GM12878 (cell line): Measurements from ENCODE around the gene AKT1S1. TPM values are rescaled to one million over a fixed set of nuclear protein-coding genes. Genes with fewer than 3 reads are reported as not detected.

ENCODE experiments used
- ATAC-seq: fragments of 200-7000 bp; cut with Tn5 transposase; 3 replicates; pipeline ENCODE4 v1.9.1; 2020; ENCODE audit warnings: mild to moderate bottlenecking, moderate library complexity
- BruUV-seq: library from RNA; stranded (reverse); fragments of 400-500 nt; replicated peaks from 2 replicates; lab custom pipeline; 2021; lab: Mats Ljungman, UMichigan
- CTCF ChIA-PET: fragments of 300-600 bp; sonication (Branson Sonifier 250); formaldehyde crosslinking; extraction: SDS; loops from one replicate; lab custom pipeline; 2021; ENCODE audit warnings: inconsistent platforms; lab: Yijun Ruan, JAX
- POLR2A ChIA-PET: fragments of 350-600 bp; formaldehyde crosslinking; extraction: SDS; loops from one replicate; lab custom pipeline; 2021; ENCODE audit warnings: inconsistent platforms; lab: Charles Lee
- RAD21 ChIA-PET: fragments of 300-600 bp; sonication (Branson Sonifier 250); formaldehyde crosslinking; loops from one replicate; lab custom pipeline; 2023; ENCODE audit warnings: antibody characterized with exemption; ENCODE audit not compliant: unreplicated experiment; lab: Charles Lee
- SMC1A ChIA-PET: fragments of 300-600 bp; sonication (Branson Sonifier 250); formaldehyde crosslinking; loops from one replicate; lab custom pipeline; 2023; ENCODE audit not compliant: unreplicated experiment, uncharacterized antibody; lab: Charles Lee
- DNase-seq: peaks from one replicate; pipeline ENCODE4 v3.0.0-alpha.2; 2011; ENCODE audit warnings: low read depth, low spot score
- FAIRE-seq: peaks from 3 replicates; lab custom pipeline; 2011; peaks lifted over from hg19 to GRCh38; lab: Jason Lieb, UNC
- H2AFZ ChIP-seq: 2 replicates; pipeline ENCODE4 v1.6.0; 2011; ENCODE audit warnings: low read depth, low read length, control low read depth; ENCODE audit not compliant: control insufficient read depth
- H3K27ac ChIP-seq: 2 replicates; pipeline ENCODE4 v1.5.1; 2011; ENCODE audit warnings: control low read depth; ENCODE audit not compliant: control insufficient read depth, insufficient read depth
- H3K27me3 ChIP-seq, 2 experiments: replicated peaks in 1 of 2; 2 replicates each; pipeline versions ENCODE4 v1.6.0 to v1.6.1; 2011; ENCODE audit warnings: low read length in 1 of 2; ENCODE audit not compliant: control insufficient read depth in 2 of 2, insufficient read depth in 2 of 2
- H3K36me3 ChIP-seq, 2 experiments: 2 replicates each; pipeline ENCODE4 v1.5.1; 2011; ENCODE audit warnings: low read length in 1 of 2; ENCODE audit not compliant: control insufficient read depth in 2 of 2, insufficient read depth in 2 of 2
- H3K4me1 ChIP-seq: 2 replicates; pipeline ENCODE4 v1.6.1; 2011; ENCODE audit warnings: mild to moderate bottlenecking, low read length, moderate library complexity, mixed read lengths; ENCODE audit not compliant: control insufficient read depth, insufficient read depth
- H3K4me2 ChIP-seq: 2 replicates; pipeline ENCODE4 v1.6.0; 2011; ENCODE audit warnings: control low read depth; ENCODE audit not compliant: control insufficient read depth, insufficient read depth
- H3K4me3 ChIP-seq: fragments of 200-600 bp; sonication (generic); 2 replicates; pipeline ENCODE4 v1.5.1; 2016
- H3K79me2 ChIP-seq: 2 replicates; pipeline ENCODE4 v1.6.0; 2011; ENCODE audit warnings: low read length; ENCODE audit not compliant: control insufficient read depth, insufficient read depth
- H3K9ac ChIP-seq: 2 replicates; pipeline ENCODE4 v1.8.0; 2011; ENCODE audit warnings: low read length, control low read depth, mixed read lengths; ENCODE audit not compliant: control insufficient read depth, insufficient read depth
- H3K9me3 ChIP-seq: replicated peaks from 3 replicates; pipeline ENCODE4 v1.5.1; 2011; ENCODE audit warnings: mild to moderate bottlenecking, low read length; ENCODE audit not compliant: control insufficient read depth, insufficient read depth
- H4K20me1 ChIP-seq: 2 replicates; pipeline ENCODE4 v1.6.0; 2011; ENCODE audit not compliant: control insufficient read depth, insufficient read depth
- CEBPB ChIP-seq, 2 experiments: fragments of 150-350 bp in 1 of 2; IDR thresholded peaks; 2 replicates each; pipeline ENCODE4 v1.6.1; 2012 to 2014; ENCODE audit warnings: low read depth in 2 of 2, low read length in 2 of 2, borderline replicate concordance in 1 of 2, inconsistent platforms in 1 of 2
- CREB1 ChIP-seq: IDR thresholded peaks from 2 replicates; pipeline ENCODE4 v1.6.1; 2012; ENCODE audit warnings: low read depth, mild to moderate bottlenecking, inconsistent platforms
- DPF2 ChIP-seq: fragments of 450-650 bp; IDR thresholded peaks from 2 replicates; pipeline ENCODE4 v1.6.1; 2017; ENCODE audit warnings: mild to moderate bottlenecking
- EED ChIP-seq: sonication (generic); IDR thresholded peaks from 2 replicates; pipeline ENCODE4 v1.6.1; 2016; ENCODE audit warnings: antibody characterized with exemption, low read depth
- ESRRA ChIP-seq: IDR thresholded peaks from 2 replicates; pipeline ENCODE4 v1.6.1; 2012; ENCODE audit warnings: mild to moderate bottlenecking, low read length, improper control_type of control experiment
- HDGF ChIP-seq: fragments of 450-650 bp; IDR thresholded peaks from 2 replicates; pipeline ENCODE4 v1.6.1; 2016; ENCODE audit warnings: antibody characterized with exemption
- IKZF1 ChIP-seq: fragments of 450-650 bp; conservative IDR thresholded peaks from 2 replicates; pipeline ENCODE4 v1.6.1; 2017; ENCODE audit warnings: antibody characterized with exemption, mild to moderate bottlenecking
- IRF4 ChIP-seq: IDR thresholded peaks from 2 replicates; pipeline ENCODE4 v1.6.1; 2011; ENCODE audit warnings: low read depth, low read length
- JUND ChIP-seq: IDR thresholded peaks from 2 replicates; pipeline ENCODE4 v1.6.1; 2012; ENCODE audit warnings: low read depth, mild to moderate bottlenecking, low read length, improper control_type of control experiment, moderate library complexity
- LARP7 ChIP-seq: fragments of 450-650 bp; IDR thresholded peaks from 2 replicates; pipeline ENCODE4 v1.6.1; 2017; ENCODE audit warnings: mild to moderate bottlenecking
- NKRF ChIP-seq: fragments of 450-650 bp; conservative IDR thresholded peaks from 2 replicates; pipeline ENCODE4 v1.6.1; 2017; ENCODE audit warnings: mild to moderate bottlenecking, moderate library complexity
- RELA ChIP-seq: fragments of 450-650 bp; IDR thresholded peaks from 2 replicates; pipeline ENCODE4 v1.8.0; 2014; ENCODE audit warnings: borderline replicate concordance; ENCODE audit not compliant: partially characterized antibody
- SIN3A ChIP-seq: IDR thresholded peaks from 2 replicates; pipeline ENCODE4 v1.6.1; 2012; ENCODE audit warnings: low read depth, low read length, improper control_type of control experiment
- SMARCA5 ChIP-seq: fragments of 450-650 bp; IDR thresholded peaks from 2 replicates; pipeline ENCODE4 v1.6.1; 2017; ENCODE audit warnings: mild to moderate bottlenecking
- SPI1 ChIP-seq: IDR thresholded peaks from 2 replicates; pipeline ENCODE4 v1.6.1; 2011; ENCODE audit warnings: low read depth, mild to moderate bottlenecking, low read length, moderate library complexity, borderline replicate concordance; ENCODE audit not compliant: insufficient read depth
- SREBF2 ChIP-seq: IDR thresholded peaks from 2 replicates; pipeline ENCODE4 v1.6.1; 2012; ENCODE audit warnings: mild to moderate bottlenecking, low read length
- TARDBP ChIP-seq: IDR thresholded peaks from 2 replicates; pipeline ENCODE4 v1.6.1; 2016; ENCODE audit warnings: borderline replicate concordance
- TCF3 ChIP-seq: IDR thresholded peaks from 2 replicates; pipeline ENCODE4 v1.6.1; 2012; ENCODE audit warnings: low read depth, mild to moderate bottlenecking, low read length, borderline replicate concordance; ENCODE audit not compliant: insufficient read depth
- ZBED1 ChIP-seq: IDR thresholded peaks from 2 replicates; pipeline ENCODE4 v1.6.1; 2016; ENCODE audit warnings: borderline replicate concordance
- ZBTB33 ChIP-seq: fragments of 450-650 bp; IDR thresholded peaks from 2 replicates; pipeline ENCODE4 v1.6.1; 2017; ENCODE audit warnings: mild to moderate bottlenecking
- ZNF217 ChIP-seq: fragments of 450-650 bp; IDR thresholded peaks from 2 replicates; pipeline ENCODE4 v1.6.1; 2017; ENCODE audit warnings: antibody characterized with exemption, mild to moderate bottlenecking
- WGBS: methylation state at CpG from one replicate; pipeline ENCODE4 v1.1.6; 2016; ENCODE audit warnings: low lambda C conversion rate; ENCODE audit not compliant: insufficient replicate concordance, insufficient coverage; ENCODE audit errors: missing lambda C conversion rate; 5-methylcytosine and 5-hydroxymethylcytosine counted together
- in situ Hi-C: fragments of 300-500 bp; cut with MboI; formaldehyde crosslinking; loops from 9 replicates; pipeline ENCODE4 v1.14.3; 2018; ENCODE audit warnings: mixed read lengths
- intact Hi-C: fragments of 100-400 bp; cut with micrococcal nuclease; formaldehyde crosslinking; loops from one replicate; pipeline ENCODE4 v1.14.2; 2022; ENCODE audit not compliant: unreplicated experiment
- polyA plus RNA-seq, 11 experiments: library from polyadenylated mRNA; depleted of rRNA in 4 of 11; unstranded in 6 of 11; stranded (reverse) in 5 of 11; fragments of >200 nt; fragmentation: Nextera tagmentation in 4 of 11; fragmentation: Illumina TruSeq in 1 of 11; extraction: Ambion mirVana in 4 of 11; extraction: Trizol in 1 of 11; gene quantifications; 1 replicate in 1 of 11; 2 replicates in 10 of 11; pipeline versions ENCODE4 v1.2.1 to v1.2.3, GENCODE V29; 2011 to 2016; ENCODE audit warnings: inconsistent platforms in 2 of 11, missing spikeins in 2 of 11, low read depth in 1 of 11
- total RNA-seq, 4 experiments: library from RNA; depleted of rRNA in 3 of 4; stranded (reverse); fragments of >200 nt in 3 of 4; fragmentation: Illumina TruSeq in 1 of 4; extraction: Trizol in 1 of 4; gene quantifications; 2 replicates each; pipeline versions ENCODE4 v1.2.1 to v1.2.3, GENCODE V29; 2013 to 2021

AKT1S1 gene
- total and polyA plus RNA-seq, 10 of the 15 experiments (the other 5 are each of a cell fraction or from before 2014, with no cell fraction given) = 0.43 to 23.0 (median 12.3) TPM

- FAIRE-seq (peak; percentile 100), ATAC-seq (peak; percentile 87), DNase-seq (peak; percentile 100)
- Histone ChIP-seq H4K20me1 (no peaks in the 10 kb centered on the region), H3K4me2 (peak overlapping the region; percentile 85), H3K27me3 (no peaks in the 10 kb centered on the region), H3K36me3 (peaks cover 2 to 4% of the 10 kb centered on the region in 2 experiments), H3K4me3 (peak overlapping the region; percentile 66), H3K9me3 (no peaks in the 10 kb centered on the region), H3K27ac (peak overlapping the region; percentile 70), H3K9ac (peak overlapping the region; percentile 64), H2AFZ (peak overlapping the region; percentile 41; the same call in 1 of the 2 replicates), H3K4me1 (peaks cover 26% of the 10 kb centered on the region), H3K79me2 (peaks cover 22% of the 10 kb centered on the region)
- in situ Hi-C loops (no loop called here), intact Hi-C loops (loop anchor here (5.0 kb wide), 3 partner anchors 102 to 382 kb away; partner anchors contain the start of genes AP2A1, PRMT1 and RPL13A)
- POLR2A ChIA-PET = interaction anchor here (0.6 to 1.7 kb wide), 34 partner anchors 10 to 416 kb away, joined by 3 to 30 read pairs (median 4); partner anchors contain the start of genes AP2A1, ATF5, FUZ and IL4I1
- no TSS peak for BruUV-seq
- SMC1A ChIA-PET = interaction anchor here (0.7 to 2.0 kb wide), 13 partner anchors 16 to 193 kb away, joined by 3 to 9 read pairs (median 5); partner anchors contain the start of genes AP2A1, ATF5, FUZ and NUP62
- CTCF ChIA-PET = interaction anchor here (0.5 to 1.4 kb wide), 9 partner anchors 7 to 190 kb away, joined by 3 to 6 read pairs (median 4); partner anchors contain the start of genes AKT1S1, MED25, PTOV1 and TBC1D17
- RAD21 ChIA-PET = interaction anchor here (0.6 to 1.4 kb wide), 22 partner anchors 7 to 229 kb away, joined by 3 to 17 read pairs (median 4); partner anchors contain the start of genes AKT1S1, AP2A1, ATF5 and FUZ
- WGBS = 3% methylated on average over 55 of the region's 67 CpGs
- TF ChIP-seq LARP7 = peak; percentile 66; the same call in 1 of the 2 replicates
- TF ChIP-seq TCF3 = no peak
- peak; percentile 79 for TF ChIP-seq DPF2
- TF ChIP-seq RELA = no peak
- peak in 1 of 2 experiments; percentile 90; a peak in 1 of 4 replicates for TF ChIP-seq CEBPB (IDR thresholded peaks at IDR 0.05; ENCODE audit: borderline replicate concordance in 1 of 2, low read depth in 2 of 2, low read length in 2 of 2)
- TF ChIP-seq TARDBP = no peak
- TF ChIP-seq SPI1 = no peak
- TF ChIP-seq JUND = no peak
- peak; percentile 68; the same call in 1 of the 2 replicates for TF ChIP-seq SMARCA5
- peak; percentile 94 for TF ChIP-seq IKZF1
- peak; percentile 91 for TF ChIP-seq CREB1
- peak; percentile 28; the same call in 1 of the 2 replicates for TF ChIP-seq EED
- 0 out of 2 replicates have a peak, but pooled peaks have one; percentile 38 for TF ChIP-seq SIN3A
- no peak for TF ChIP-seq IRF4
- TF ChIP-seq ZNF217 = no peak
- TF ChIP-seq ZBTB33 = no peak
- TF ChIP-seq SREBF2 = peak; percentile 88
- TF ChIP-seq NKRF = 0 out of 2 replicates have a peak, but pooled peaks have one; percentile 37
- no peak; the same call in 1 of the 2 replicates for TF ChIP-seq ZBED1
- no peak for TF ChIP-seq ESRRA
- peak; percentile 70; the same call in 1 of the 2 replicates for TF ChIP-seq HDGF
These were observed 7.5 kb downstream of the AKT1S1 start for GRCh38 chr19:49869484-49870308.
